GM12873 (cell line): Measurements from ENCODE around the gene AUTS2.

ENCODE experiments used
- TF ChIP-seq, protein P1 (sequence below): IDR thresholded peaks from 2 replicates; pipeline ENCODE4 v1.5.1; 2012; ENCODE audit warnings: low read depth, mild to moderate bottlenecking, moderate library complexity, low read length, control low read depth; ENCODE audit not compliant: insufficient read depth; ENCODE audit errors: missing control alignments

Gene AUTS2

DNA sequence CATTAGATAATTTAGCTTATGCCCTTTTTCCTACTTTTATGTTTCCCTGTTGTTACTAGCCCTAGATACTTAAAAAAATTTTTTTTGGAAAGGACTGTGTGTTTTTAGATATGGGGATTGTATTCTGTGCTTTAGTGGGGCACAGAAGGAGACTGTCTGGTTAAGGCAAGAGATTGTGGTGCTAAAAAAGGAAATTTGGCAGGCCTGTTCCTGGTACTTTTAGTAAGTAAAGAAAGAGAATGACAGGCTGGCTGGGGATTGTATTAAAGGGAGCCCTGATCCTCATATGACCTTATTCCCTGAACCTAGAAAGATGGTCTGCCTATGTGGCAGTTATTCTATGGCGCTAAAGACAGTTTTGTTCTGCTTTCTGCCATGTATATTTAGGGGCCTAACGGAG is 74.8 kb downstream of the AUTS2 start:
- TF ChIP-seq, protein P1, sequence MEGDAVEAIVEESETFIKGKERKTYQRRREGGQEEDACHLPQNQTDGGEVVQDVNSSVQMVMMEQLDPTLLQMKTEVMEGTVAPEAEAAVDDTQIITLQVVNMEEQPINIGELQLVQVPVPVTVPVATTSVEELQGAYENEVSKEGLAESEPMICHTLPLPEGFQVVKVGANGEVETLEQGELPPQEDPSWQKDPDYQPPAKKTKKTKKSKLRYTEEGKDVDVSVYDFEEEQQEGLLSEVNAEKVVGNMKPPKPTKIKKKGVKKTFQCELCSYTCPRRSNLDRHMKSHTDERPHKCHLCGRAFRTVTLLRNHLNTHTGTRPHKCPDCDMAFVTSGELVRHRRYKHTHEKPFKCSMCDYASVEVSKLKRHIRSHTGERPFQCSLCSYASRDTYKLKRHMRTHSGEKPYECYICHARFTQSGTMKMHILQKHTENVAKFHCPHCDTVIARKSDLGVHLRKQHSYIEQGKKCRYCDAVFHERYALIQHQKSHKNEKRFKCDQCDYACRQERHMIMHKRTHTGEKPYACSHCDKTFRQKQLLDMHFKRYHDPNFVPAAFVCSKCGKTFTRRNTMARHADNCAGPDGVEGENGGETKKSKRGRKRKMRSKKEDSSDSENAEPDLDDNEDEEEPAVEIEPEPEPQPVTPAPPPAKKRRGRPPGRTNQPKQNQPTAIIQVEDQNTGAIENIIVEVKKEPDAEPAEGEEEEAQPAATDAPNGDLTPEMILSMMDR: no peak

DNA sequence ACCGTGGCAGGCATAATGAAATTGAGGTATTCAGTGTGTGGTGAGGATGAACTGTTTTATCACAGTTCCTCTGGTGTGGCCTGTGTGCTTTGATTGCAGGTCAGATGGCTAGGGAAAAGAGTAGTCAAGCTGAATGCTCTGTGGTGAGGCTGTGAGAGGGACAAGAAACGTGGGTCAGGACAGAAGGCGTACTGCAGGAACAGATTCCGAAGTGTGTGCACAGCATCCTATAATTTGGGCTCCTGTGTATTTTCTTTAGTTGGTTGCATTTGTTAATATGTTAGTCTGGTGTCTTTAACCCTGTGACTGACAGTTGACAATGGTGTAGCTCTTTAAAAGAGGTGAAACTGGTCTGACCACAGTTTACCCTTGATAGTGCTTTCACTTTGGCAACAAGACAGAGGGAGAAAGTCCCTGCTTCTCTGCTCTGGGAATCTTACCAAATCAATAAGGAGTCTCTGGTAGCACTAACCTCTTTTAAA is 76.5 kb downstream of the AUTS2 start:
- TF ChIP-seq, protein P1: no peak

GRCh38 chr7:69676247-69676646 is 78.0 kb downstream of the AUTS2 start:
- TF ChIP-seq, protein P1: no peak

GRCh38 chr7:69677054-69677852 is 79.0 kb downstream of the AUTS2 start:
- TF ChIP-seq, protein P1: peak; percentile 55

- TF ChIP-seq, protein P1: no peak
These were observed 79.7 kb downstream of the AUTS2 start for GRCh38 chr7:69677881-69678493.

- TF ChIP-seq, protein P1: no peak
These were observed 80.4 kb downstream of the AUTS2 start for GRCh38 chr7:69678494-69679187.

DNA sequence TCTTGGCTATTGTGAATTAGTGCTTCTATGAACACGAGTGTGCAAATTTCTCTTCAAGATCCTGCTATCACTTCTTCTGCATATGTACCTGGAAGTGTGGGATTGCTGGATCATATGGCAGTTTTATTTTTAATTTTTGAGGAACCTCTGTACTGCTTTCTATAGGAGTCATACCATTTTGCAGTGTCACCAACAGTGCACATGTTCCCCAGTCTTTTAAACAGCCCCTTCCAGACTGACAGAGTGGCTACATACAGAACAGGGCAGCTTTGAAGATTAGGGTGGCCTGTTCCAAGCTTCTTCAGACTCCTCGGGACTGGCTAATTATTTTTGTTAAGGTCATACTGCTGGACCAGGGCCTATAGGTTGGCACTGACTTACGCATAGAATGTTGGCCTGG is 82.9 kb downstream of the AUTS2 start:
- TF ChIP-seq, protein P1: no peak
